OCI-LY7 (cell line): ENCODE results near the gene REN. TPM values are rescaled to one million over a fixed set of nuclear protein-coding genes. Genes with fewer than 3 reads are reported as not detected.

ENCODE experiments used
- BruUV-seq: library from RNA; stranded (reverse); fragments of 400-500 nt; replicated peaks from 2 replicates; lab custom pipeline; 2021; lab: Mats Ljungman, UMichigan
- CTCF ChIA-PET: fragments of 300-600 bp; sonication (Branson Sonifier 250); formaldehyde crosslinking; loops from one replicate; lab custom pipeline; 2022; ENCODE audit warnings: antibody characterized with exemption; ENCODE audit not compliant: unreplicated experiment; lab: Charles Lee
- POLR2A ChIA-PET: fragments of 300-600 bp; sonication (Branson Sonifier 250); formaldehyde crosslinking; loops from one replicate; lab custom pipeline; 2022; ENCODE audit warnings: antibody characterized with exemption; lab: Charles Lee
- DNase-seq: peaks from one replicate; pipeline ENCODE4 v3.0.0-alpha.2; 2015; ENCODE audit warnings: low spot score
- H2AFZ ChIP-seq: fragments of 200-600 bp; sonication (generic), shearing (Covaris generic); 2 replicates; pipeline ENCODE4 v1.6.1; 2014; ENCODE audit warnings: mild to moderate bottlenecking, antibody characterized with exemption, low read length, moderate library complexity
- H3K27ac ChIP-seq: fragments of 200-600 bp; sonication (generic); 2 replicates; pipeline ENCODE4 v1.5.1; 2014; ENCODE audit warnings: mixed run types, low read depth, mild to moderate bottlenecking, moderate library complexity, low read length, inconsistent platforms; ENCODE audit not compliant: poor library complexity, severe bottlenecking
- H3K36me3 ChIP-seq: fragments of 200-600 bp; sonication (generic); 2 replicates; pipeline ENCODE4 v1.6.1; 2014; ENCODE audit warnings: mild to moderate bottlenecking, antibody characterized with exemption, low read length, moderate library complexity, mixed read lengths; ENCODE audit not compliant: insufficient read depth
- H3K4me1 ChIP-seq: fragments of 200-600 bp; sonication (generic); 2 replicates; pipeline ENCODE4 v1.5.1; 2014; ENCODE audit warnings: mild to moderate bottlenecking, low read length; ENCODE audit not compliant: insufficient read depth, poor library complexity, severe bottlenecking
- H3K4me2 ChIP-seq: fragments of 200-600 bp; sonication (generic); 2 replicates; pipeline ENCODE4 v1.6.1; 2014; ENCODE audit warnings: mild to moderate bottlenecking, low read length
- H3K4me3 ChIP-seq: fragments of 200-600 bp; sonication (generic); 2 replicates; pipeline ENCODE4 v1.5.1; 2014; ENCODE audit warnings: mild to moderate bottlenecking, low read depth, low read length; ENCODE audit not compliant: poor library complexity, severe bottlenecking
- H3K79me2 ChIP-seq: fragments of 200-600 bp; sonication (generic); 2 replicates; pipeline ENCODE4 v1.6.1; 2016; ENCODE audit warnings: low read depth, mild to moderate bottlenecking, low read length, moderate library complexity, mixed read lengths; ENCODE audit not compliant: insufficient read depth
- H3K9me2 ChIP-seq: fragments of 200-600 bp; sonication (generic); 2 replicates; pipeline ENCODE4 v1.6.1; 2016; ENCODE audit warnings: mild to moderate bottlenecking, low read length, mixed read lengths; ENCODE audit not compliant: insufficient read depth
- H3K9me3 ChIP-seq: fragments of 200-600 bp; sonication (generic); 2 replicates; pipeline ENCODE4 v1.6.1; 2014; ENCODE audit warnings: mild to moderate bottlenecking, mixed run types, low read length, mixed read lengths
- H4K20me1 ChIP-seq: fragments of 200-600 bp; sonication (generic); 2 replicates; pipeline ENCODE4 v1.6.1; 2014; ENCODE audit warnings: mild to moderate bottlenecking, antibody characterized with exemption, low read length, moderate library complexity, mixed read lengths; ENCODE audit not compliant: insufficient read depth
- EZH2phosphoT487 ChIP-seq: fragments of 200-600 bp; sonication (generic); IDR thresholded peaks from 2 replicates; pipeline ENCODE4 v1.6.1; 2018; ENCODE audit warnings: low read depth, borderline replicate concordance, mild to moderate bottlenecking, mixed run types, antibody characterized with exemption, low read length, moderate library complexity, mixed read lengths
- intact Hi-C: fragments of 100-400 bp; cut with micrococcal nuclease; formaldehyde crosslinking; loops from one replicate; pipeline ENCODE4 v1.10.0; 2022; ENCODE audit not compliant: unreplicated experiment
- total RNA-seq, 2 experiments: library from RNA; depleted of rRNA in 1 of 2; stranded (reverse); fragments of >200 nt in 1 of 2; shearing (Covaris generic) in 1 of 2; gene quantifications; 2 replicates each; pipeline ENCODE4 v1.2.3, GENCODE V29; 2014 to 2022
- TF ChIP-seq, protein P1 (sequence below): fragments of 200-600 bp; sonication (generic); conservative IDR thresholded peaks from 2 replicates; pipeline ENCODE4 v1.5.1; 2014; ENCODE audit warnings: mild to moderate bottlenecking, antibody characterized with exemption, low read length, moderate library complexity, mixed read lengths

REN gene
- total RNA-seq, 2 experiments from 2014 or later = not detected

DNA sequence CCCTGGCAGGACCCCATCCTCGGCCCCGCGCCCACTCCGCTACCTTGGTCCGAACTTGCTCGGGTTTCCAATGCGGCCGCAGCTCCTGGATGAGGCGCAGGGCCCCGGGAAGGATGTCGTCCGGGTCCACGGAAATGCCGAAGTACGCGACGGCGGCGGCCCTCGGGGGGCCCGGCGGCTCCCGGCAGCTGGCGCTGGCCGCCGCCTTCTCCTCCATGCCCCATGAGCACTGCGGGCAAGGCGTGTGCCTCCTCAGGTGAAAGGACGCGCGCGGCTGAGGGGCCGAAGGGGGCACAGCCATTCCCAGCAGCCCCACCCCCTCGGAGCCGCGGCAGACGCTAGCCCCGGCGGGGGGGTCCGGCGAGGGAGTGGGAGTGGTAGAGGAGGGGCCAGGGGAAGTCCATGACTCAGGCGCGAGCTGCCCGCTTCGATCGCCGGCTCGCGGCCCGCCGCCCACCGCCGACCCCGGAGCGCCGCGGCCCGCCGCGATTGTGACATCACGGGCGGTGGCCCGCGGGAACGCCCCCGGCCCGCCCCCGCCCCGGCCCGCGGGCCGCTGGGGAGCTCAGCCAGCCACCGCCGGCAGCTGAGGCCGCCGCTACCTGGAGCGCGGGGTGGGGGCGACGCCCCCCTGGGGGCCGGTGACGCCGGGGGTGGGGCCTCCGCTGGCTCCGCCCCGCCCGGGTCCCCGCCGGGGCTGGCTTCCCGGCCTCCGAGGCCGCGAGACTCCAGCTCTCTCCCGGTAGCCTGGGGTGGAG is 14.4 kb downstream of the REN start, which contains the start of gene ETNK2:
Gene ETNK2 (minus strand): TSS at position 493 of the 758 bp plus-strand sequence. CDS start 192 bp downstream, at position 301.
- Histone ChIP-seq H3K4me1 (no peaks in the 10 kb centered on the region), H3K4me3 (no peak within 1 kb of the TSS), H2AFZ (no peak within 1 kb of the TSS), H4K20me1 (no peaks in the 10 kb centered on the region), H3K9me2 (no peaks in the 10 kb centered on the region), H3K36me3 (no peaks in the 10 kb centered on the region), H3K27ac (no peak within 1 kb of the TSS), H3K4me2 (peak within 1 kb of the TSS; percentile 39; the same call in 1 of the 2 replicates), H3K9me3 (no peaks in the 10 kb centered on the region), H3K79me2 (no peaks in the 10 kb centered on the region)
- no peak for TF ChIP-seq EZH2phosphoT487
- TF ChIP-seq, protein P1, sequence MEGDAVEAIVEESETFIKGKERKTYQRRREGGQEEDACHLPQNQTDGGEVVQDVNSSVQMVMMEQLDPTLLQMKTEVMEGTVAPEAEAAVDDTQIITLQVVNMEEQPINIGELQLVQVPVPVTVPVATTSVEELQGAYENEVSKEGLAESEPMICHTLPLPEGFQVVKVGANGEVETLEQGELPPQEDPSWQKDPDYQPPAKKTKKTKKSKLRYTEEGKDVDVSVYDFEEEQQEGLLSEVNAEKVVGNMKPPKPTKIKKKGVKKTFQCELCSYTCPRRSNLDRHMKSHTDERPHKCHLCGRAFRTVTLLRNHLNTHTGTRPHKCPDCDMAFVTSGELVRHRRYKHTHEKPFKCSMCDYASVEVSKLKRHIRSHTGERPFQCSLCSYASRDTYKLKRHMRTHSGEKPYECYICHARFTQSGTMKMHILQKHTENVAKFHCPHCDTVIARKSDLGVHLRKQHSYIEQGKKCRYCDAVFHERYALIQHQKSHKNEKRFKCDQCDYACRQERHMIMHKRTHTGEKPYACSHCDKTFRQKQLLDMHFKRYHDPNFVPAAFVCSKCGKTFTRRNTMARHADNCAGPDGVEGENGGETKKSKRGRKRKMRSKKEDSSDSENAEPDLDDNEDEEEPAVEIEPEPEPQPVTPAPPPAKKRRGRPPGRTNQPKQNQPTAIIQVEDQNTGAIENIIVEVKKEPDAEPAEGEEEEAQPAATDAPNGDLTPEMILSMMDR = no peak
- no peak for DNase-seq
- POLR2A ChIA-PET = no interaction called here
- CTCF ChIA-PET = no interaction called here
- intact Hi-C loops = no loop called here
- no TSS peak for BruUV-seq

DNA sequence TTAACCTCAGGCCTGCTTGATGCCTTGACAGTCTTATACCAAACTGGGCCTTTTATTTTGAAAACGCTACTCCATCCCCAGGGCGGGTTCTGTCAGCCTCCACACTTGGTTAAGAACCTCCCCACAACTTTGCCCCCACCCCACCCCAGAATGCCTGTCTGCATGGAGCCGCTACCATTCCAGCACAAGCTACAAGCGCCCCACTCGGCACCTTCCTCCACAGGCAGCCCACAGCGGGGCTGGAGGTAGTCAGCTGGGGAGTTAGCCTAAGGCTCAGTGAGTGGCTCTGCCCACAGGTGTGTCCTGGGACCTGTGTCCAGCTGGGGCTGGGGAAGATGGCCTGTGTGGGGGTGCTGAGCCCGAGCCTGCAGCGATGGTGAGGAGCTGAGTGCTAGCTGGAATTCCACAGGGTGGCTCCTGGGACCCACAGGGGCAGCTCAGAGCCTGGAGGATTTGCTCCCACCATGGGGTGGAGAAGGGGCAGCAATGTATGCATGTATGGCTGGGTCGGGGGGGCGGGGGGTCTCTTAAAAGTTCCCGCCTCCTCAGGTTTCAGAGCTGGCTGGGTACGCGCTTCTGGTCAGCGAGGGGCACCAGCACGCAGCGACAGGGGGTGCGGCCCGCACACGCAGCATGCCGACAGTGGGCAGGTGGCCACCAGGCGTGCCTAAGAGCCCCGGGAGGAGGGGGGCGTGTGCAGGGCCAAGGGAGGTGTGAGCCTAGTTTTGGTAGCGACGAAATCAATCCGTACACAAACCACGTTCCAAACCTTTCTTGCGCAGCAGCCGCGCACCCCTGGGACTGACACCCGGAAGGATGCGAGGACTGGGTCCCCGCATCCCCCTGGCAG is 15.2 kb downstream of the REN start:
- no peak overlapping the region for H3K4me2 ChIP-seq
- H3K9me3 ChIP-seq = no peaks in the 10 kb centered on the region
- no peaks in the 10 kb centered on the region for H3K79me2 ChIP-seq
- no peak overlapping the region for H2AFZ ChIP-seq
- H3K4me3 ChIP-seq = no peak overlapping the region
- H4K20me1 ChIP-seq = no peaks in the 10 kb centered on the region
- TF ChIP-seq, protein P1 = no peak
- TF ChIP-seq EZH2phosphoT487 = no peak
- intact Hi-C loops = no loop called here
- no peaks in the 10 kb centered on the region for H3K9me2 ChIP-seq
- DNase-seq = no peak
- H3K36me3 ChIP-seq = no peaks in the 10 kb centered on the region
- no peak overlapping the region for H3K27ac ChIP-seq
- BruUV-seq = no TSS peak
- POLR2A ChIA-PET = no interaction called here
- CTCF ChIA-PET = interaction anchor here (0.6 kb wide), 1 partner anchor 43 kb away, joined by 7 read pairs; no protein-coding TSS in a partner anchor
- no peaks in the 10 kb centered on the region for H3K4me1 ChIP-seq
